Inflammatory macrophage treated with lipopolysaccharide for 1 hour (primary cell): ENCODE data around the gene KCNH4.
A peak's percentile ranks its signal among the peaks of the same experiment; 100 is the strongest.
"Not testable (repeated sequence)": the region's sequence is repeated elsewhere in the genome, so short reads cannot be mapped to it uniquely, and the experiment has no call there.

ENCODE experiments used
- DNase-seq, 2 donors: peaks; one replicate each; pipeline ENCODE4 v3.0.0-alpha.2; 2020 to 2022

The KCNH4 gene

DNA sequence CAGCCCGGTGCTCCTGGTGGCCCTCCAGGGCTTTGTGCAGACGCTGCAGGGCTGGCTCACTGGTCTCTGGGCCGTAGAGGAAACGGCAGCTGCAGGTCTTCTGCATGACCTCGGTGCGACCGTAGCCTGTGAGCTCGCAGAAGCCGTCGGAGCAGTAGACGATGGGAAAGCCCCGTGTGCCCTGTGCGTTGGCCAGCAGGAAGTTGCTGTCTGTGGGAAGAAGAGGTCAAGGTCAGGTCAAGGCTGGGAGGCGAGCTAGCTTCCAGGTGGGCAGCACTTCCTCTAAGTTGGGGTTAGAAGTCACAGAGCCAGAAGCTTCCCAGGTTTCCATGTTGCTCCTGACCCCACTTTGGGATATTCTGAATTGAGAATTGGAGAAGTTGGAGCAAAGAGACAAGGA, 2.1 kb downstream of the KCNH4 start:
- peak; percentile 74 to 90 for DNase-seq

DNA sequence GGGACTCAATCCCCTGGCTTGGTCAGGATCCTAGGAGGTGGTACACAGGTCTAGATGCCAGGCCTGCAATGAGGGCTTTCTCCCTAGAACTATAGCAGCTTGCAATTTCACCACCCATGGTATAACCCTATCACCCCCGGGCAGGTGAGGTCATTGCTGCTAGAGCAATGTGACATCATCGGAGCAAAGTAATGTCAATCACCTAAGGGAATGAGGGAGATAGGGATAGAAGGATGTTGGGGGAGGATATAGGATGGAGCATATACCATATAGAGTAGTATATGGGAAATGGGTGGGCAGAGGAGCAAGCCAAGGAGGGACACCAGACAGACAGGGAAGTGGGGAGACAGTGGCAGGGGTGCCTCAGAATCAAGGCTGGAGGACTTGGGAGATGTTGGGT, 3.3 kb downstream of the KCNH4 start:
- peak in 1 of 2 donors; percentile 12 for DNase-seq

DNA sequence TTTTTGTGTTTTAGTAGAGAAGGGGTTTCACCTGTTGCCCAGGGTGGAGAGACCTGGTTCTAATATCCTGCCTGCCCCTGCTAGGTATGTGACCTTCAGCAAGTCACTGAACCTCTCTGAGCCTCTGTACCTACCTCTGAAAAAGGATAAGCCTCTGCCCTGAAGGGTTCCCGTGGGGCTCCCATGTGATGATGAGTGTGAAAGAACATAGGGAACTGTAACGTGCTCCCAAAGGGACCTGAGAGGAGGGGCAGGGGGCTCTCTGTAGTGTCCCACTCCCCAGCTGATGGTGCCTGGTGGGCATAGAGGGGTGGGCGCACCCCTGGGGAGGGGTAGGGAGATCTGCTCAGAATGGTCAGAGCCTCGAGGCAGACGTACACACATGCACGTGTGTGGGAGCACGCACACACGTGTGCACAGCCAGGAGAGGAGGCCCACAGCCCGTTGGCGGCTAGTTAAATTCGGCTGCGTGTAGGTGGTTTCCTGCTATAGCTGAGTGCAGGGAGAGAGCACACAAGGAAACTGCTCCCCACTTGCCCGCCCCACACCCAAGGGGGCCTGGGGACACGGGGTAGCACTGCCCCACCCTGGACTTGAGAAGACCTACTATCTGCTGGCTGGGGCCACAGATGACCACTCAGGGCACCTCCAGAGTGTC, 6.7 kb downstream of the KCNH4 start:
- DNase-seq = no peak

DNA sequence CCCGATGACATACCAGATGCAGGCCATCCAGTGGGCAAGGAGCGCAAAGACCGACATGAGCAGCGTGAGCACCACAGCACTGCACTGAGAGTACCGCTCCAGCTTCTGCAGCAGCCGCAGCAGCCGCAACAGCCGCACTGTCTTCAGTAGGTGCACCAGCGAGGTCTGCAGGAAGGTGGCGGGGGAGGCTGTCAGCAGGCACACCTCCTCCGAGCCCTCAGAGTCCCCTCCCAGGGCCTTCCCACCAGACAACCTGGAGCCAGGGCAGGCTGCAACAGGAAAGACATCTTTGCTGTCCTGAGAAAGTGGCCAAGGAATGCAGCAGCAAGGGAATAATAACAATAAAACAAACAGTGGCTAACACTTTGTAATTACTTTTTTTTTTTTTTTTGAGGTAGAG, 9.1 kb downstream of the KCNH4 start:
- no peak for DNase-seq

DNA sequence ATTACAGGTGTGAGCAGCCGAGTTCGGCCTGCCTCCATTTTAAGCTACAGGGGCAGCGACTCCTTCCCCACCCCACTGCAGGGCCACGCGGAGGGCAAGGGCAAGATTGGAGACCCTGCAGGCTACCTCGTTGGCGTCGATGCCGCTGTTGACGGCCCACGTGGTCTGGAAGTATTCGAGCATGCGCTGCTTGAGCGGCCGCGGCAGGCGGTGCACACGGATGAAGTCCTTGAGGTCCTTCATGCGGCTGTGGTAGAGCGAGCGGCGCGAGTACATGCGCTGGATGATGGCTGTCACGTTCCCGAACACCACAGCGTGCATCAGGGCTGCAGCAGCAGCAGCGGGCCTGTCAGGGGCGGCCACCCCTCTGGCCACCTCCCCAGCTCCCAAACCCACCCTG, 11.6 kb downstream of the KCNH4 start:
- DNase-seq = no peak

DNA sequence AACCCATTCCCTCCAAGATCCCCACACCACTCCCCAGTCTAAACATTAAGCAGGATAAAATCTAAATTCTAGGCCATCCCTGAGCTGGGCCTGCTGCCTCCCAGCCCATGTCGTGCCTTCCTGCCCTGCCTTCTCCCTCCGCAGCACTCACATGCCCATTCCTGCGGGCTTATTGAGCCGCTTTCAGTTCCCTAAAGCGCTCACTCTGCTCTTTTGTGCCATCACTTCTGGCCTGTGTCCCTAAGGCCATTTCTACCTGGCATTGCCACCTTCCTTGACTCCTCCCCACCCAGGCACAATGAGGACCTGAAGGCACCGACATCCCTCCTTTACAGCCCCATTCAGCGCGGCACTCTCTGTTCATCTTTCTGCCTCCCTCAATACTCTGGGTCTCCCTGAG, 13.1 kb downstream of the KCNH4 start:
- DNase-seq = peak in 1 of 2 donors; percentile 17

DNA sequence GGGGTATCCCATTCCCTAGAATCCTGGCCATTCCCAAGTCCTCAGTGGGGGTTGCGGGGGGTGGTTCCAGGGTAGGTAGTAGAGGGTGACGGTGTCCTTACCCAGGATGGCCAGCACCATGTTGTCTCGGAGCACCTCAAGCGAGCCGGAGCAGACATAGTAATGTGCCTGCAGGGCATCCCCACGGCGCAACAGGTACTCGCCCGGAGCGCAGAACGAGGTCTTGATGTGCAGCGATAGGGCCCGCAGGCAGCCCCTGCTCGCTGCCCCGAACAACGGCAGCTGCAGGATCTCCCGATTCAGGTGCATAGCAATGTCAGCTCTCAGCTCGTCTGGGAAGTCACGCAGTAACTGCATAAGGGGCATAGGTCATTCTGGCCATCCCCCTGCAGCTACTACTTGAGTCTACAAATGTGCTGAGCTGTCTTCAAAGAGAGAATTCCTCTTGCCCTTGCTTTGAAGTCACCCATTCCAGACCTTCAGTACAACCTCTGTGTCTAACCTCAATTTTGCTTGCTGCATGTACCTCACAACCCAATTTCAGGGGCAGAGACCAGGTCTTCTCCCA, 14.7 kb downstream of the KCNH4 start:
- no peak for DNase-seq

DNA sequence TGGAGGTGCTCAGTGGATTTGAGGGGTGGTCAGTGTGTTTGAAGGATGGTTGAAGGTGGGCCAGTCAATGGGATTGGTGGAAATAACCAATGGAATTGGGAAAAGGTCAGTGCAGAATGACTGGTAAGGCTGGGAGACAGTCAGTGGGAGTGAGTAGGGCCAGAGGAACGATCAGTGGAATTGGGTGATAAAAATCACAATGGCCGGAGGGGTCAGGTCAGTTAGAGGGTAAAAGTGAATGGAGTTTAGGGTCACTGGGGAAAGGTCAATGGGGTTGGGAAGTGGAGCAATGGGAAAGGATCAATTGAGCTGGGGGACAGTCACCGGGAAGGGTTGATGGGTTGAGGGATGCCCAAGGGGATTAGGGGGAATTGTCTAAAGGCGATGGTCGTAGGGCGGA, 15.2 kb downstream of the KCNH4 start:
- DNase-seq = no peak

DNA sequence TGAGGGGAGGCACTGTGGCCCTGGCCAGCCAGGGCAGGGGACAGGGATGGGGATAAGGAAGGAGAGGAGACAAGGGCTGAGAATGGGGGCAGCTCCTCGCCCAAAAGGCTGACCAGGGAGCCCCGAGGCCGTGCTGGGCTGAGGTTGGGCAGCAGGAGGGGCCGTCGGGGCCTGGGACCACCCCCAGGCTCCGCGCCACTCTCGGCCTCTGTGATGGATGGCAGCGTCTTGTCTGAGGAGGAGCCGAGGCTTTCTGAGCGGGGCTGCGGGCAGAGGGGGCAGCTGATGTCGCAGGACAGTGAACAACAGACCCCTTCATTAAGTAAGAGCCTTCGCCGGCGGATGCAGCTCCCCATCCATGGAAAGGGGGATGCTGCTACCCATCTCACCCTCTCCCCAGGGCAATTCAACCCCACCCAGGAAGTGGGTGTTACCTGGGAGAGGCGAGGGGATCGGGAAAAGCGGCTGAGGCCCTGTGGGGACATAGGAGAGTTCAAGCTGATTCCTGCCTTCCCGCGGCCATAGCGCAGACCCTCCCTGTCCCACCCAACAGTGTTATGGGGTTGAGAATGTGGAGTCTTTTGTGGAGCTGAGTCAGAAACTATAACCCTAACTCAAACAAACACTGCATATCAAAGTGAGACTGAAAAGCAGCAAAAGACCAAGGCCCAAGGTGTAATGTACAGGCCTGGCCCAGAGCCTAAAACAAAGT, 17.1 kb downstream of the KCNH4 start:
- DNase-seq = no peak

- DNase-seq = peak in 1 of 2 donors; percentile 46
Measured at GRCh38 chr17:42163113-42163512, 17.8 kb downstream of the KCNH4 start.

DNA sequence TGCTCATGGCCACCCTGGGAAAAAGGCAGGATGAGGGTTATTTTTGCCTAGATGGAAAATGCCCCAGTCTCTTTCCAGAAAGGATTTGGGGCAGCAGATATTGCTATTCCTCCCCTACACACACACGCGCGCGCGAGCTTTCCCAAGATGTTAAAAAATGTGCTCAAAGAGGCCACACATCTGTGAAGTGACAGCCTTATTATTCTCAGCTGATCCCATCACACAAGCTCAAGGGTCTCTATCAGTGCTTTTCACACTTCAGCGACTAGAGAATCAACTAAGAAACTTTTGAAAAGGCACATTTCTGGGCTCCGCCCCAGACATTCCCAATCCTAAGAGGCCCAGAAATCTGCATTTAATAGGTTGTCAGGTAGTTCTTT, 20.4 kb downstream of the KCNH4 start:
- DNase-seq = no peak

- no peak for DNase-seq
Measured at GRCh38 chr17:42159796-42160530, 21.0 kb downstream of the KCNH4 start.

DNA sequence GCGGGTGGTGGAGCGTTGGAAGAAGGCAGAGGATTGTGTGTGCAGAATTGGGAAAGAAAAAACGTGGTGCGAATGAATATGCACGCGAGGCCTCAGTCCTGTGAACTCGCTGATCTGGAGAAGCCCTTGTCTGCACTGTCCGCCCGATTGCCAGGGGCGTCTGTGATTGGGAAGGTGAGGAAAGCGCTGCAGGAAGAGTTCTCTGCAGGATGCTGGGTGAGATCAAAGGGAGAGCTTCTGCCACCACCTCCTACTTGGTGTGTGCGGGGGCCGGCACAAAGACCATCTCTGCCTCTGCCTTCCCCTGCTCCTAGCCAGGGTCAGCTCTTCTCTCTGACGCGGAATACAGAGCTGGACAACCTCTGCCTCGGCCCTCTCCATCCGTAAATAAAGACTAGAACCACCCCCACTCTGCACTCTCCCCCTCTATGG, 25.3 kb downstream of the KCNH4 start:
- DNase-seq = no peak

DNA sequence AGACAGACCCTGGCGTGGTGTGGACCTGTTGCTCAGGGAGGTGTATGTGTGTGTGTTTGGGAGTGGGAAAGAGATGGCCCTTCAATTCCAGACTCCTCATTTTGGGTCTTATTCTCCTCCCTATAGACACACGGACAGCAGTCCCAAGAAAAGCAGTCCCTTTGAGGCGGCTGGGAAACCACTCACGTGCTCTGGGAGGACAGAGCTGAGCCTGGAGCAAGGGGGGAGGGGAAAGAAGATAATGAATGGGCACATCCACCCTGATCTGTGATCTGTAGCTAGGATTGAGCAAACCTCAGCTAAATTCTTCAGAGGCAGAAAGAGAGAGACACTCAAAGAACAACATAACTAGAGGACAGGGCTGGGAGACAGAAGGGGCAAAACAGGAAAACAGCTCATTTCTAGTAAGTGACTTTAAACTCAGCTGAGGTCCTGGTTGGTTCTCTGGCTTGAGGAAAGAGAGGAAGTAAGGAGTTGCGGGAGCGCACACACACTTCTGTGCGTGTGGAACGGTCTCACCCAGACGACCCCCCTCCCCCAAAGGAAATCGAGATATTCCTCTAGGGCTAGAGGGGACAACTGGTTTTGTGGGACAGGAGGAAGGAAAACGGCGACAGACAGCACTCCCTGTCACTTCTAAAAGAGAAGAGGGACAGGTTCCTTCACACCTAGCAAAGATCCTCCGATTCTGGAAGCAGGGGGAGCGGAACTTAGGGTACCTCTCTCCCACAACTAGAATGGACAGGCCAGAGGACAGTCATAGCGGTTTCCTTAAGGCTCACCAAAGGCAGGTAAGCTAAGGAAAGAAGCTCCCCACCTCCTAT, 26.8 kb downstream of the KCNH4 start:
- DNase-seq = peak; percentile 13 to 22

DNA sequence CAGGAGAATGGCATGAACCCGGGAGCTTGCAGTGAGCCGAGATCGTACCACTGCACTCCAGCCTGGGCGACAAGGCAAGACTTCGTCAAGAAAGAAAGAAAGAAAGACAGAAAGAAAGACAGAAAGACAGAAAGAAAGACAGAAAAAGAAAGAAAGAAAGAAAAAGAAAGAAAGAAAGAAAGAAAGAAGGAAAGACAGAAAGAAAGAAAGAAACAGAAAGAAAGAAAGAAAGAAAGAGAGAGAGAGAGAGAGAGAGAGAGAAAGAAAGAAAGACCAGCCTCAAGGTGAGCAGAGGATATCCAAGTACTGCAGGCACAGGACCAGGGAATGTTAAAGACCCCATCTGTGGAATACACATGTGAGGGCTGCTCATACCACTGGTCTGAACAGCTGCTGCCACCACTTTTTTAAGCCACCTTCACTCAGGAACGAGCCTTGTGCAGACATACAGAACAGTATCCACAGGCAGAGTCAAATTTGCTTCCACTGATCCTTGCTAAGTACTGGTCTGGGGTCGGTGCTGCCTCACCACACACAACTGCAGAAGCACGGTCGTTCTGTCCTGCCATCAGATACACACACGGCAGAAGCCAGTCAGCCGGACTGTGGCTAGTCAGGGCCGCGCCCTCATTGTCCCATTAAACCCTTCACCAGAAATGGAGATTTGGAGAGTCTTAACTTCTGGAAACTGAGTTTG, 33.9 kb downstream of the KCNH4 start:
- DNase-seq = no peak

- DNase-seq = not testable (repeated sequence)
Measured at GRCh38 chr17:42143138-42143537, 37.8 kb downstream of the KCNH4 start.

DNA sequence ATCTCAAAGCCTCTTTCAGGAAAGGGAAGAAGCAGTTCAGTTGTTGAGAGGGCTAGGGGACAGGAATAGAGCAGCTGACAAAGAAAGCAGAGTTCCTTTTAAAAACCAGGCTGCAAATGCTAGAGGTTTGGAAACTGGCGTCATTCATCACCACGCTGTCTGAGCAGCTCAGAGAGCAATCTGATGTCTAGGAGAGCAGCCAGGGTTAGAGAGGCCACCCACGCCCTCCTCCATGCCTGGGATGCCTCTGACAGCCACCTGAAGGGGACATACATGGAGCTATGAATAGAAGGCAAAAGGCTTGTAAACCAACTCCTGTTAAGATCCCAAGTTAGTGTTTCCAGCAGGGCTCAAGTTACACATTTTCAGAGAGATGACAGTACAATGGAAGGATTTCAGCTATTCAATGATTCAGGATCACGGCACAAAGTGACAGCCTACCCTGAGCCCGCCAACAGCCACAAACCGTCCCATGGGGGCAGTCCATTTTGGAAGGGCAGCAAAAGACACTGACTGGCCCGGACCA, 38.5 kb downstream of the KCNH4 start:
- DNase-seq = no peak

- DNase-seq = no peak
Measured at GRCh38 chr17:42141382-42141781, 39.6 kb downstream of the KCNH4 start.

DNA sequence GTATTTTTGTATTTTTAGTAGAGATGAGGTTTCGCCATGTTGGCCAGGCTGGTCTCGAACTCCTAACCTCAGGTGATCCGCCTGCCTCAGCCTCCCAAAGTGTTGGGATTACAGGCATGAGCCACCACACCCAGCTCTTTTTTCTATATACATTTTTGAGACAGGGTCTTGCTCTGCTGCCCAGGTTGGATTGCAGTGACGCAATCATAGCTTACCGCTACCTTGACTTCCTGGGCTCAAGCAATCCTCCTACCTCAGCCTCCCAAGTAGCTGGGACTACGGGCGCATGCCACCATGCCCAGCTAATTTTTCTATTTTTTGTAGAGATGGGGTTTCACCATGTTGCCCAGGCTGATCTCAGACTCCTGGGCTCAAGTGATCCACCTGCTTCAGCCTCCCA, 40.3 kb downstream of the KCNH4 start:
- DNase-seq = not testable (repeated sequence)

GRCh38 chr17:42138749-42139492, 42.0 kb downstream of the KCNH4 start:
- no peak for DNase-seq

DNA sequence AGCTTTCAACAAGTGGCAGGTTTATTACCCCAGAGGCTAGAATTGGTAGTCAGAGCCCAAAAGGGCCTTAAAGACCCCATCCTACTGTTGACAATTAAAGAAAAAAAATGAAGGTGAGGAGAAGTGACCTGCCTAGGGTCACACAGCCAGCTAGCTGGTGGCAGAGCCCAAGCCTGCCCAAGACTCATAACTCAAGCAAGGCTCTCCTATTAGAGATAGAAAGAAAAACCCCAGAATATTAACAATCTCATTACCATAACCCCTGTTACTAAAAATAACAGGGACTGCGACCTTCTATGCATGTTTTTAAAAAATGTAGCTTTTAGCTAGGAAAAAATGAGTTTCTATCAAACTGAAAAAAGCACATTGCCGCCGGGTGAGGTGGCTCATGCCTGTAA, 44.3 kb downstream of the KCNH4 start:
- no peak for DNase-seq
